Smooth muscle cell (in vitro differentiated cells): ENCODE measurements around the gene FRMD4A. TPM values are rescaled to one million over a fixed set of nuclear protein-coding genes. Genes with fewer than 3 reads are reported as not detected.

ENCODE experiments used
- DNase-seq: peaks from one replicate; lab custom pipeline; 2025; ENCODE audit not compliant: unreplicated experiment; lab: John Stamatoyannopoulos, UW
- H2AFZ ChIP-seq: fragments of 200-600 bp; sonication (generic); 2 replicates; pipeline ENCODE4 v1.6.0; 2016; ENCODE audit warnings: antibody characterized with exemption, low read depth, mild to moderate bottlenecking
- H3F3A ChIP-seq: fragments of 200-600 bp; sonication (generic); 2 replicates; pipeline ENCODE4 v1.6.0; 2017; ENCODE audit warnings: antibody characterized with exemption, low read depth
- H3K27ac ChIP-seq: fragments of 200-600 bp; sonication (generic); 2 replicates; pipeline ENCODE4 v1.5.1; 2016; ENCODE audit warnings: low read depth, mild to moderate bottlenecking
- H3K27me3 ChIP-seq: fragments of 200-600 bp; sonication (generic); 2 replicates; pipeline ENCODE4 v1.6.1; 2016; ENCODE audit warnings: low read depth, mild to moderate bottlenecking
- H3K36me3 ChIP-seq: fragments of 200-600 bp; sonication (generic); 2 replicates; pipeline ENCODE4 v1.5.1; 2016; ENCODE audit warnings: low read depth
- H3K4me1 ChIP-seq: fragments of 200-600 bp; sonication (generic); 2 replicates; pipeline ENCODE4 v1.5.1; 2016; ENCODE audit warnings: low read depth
- H3K4me2 ChIP-seq: fragments of 200-600 bp; sonication (generic); 2 replicates; pipeline ENCODE4 v1.6.0; 2016; ENCODE audit warnings: mild to moderate bottlenecking
- H3K4me3 ChIP-seq: fragments of 200-600 bp; sonication (generic); 2 replicates; pipeline ENCODE4 v1.5.1; 2016; ENCODE audit warnings: mild to moderate bottlenecking
- H3K79me2 ChIP-seq: fragments of 200-600 bp; sonication (generic); 2 replicates; pipeline ENCODE4 v1.6.0; 2016; ENCODE audit warnings: low read depth, mild to moderate bottlenecking
- H3K9ac ChIP-seq: fragments of 200-600 bp; sonication (generic); 2 replicates; pipeline ENCODE4 v1.6.0; 2016; ENCODE audit warnings: low read depth
- H3K9me3 ChIP-seq: fragments of 200-600 bp; sonication (generic); replicated peaks from 2 replicates; pipeline ENCODE4 v1.5.1; 2016; ENCODE audit warnings: low read depth
- H4K20me1 ChIP-seq: fragments of 200-600 bp; sonication (generic); 2 replicates; pipeline ENCODE4 v1.6.0; 2016; ENCODE audit warnings: low read depth
- WGBS: methylation state at CpG from one replicate; pipeline ENCODE4 v1.1.7; 2016; ENCODE audit warnings: low lambda C conversion rate; 5-methylcytosine and 5-hydroxymethylcytosine counted together
- polyA plus RNA-seq: library from polyadenylated mRNA; unstranded; fragments of >200 nt; fragmentation: Nextera tagmentation; extraction: Ambion mirVana; gene quantifications from 2 replicates; pipeline ENCODE4 v1.2.1, GENCODE V29; 2016
- total RNA-seq: library from RNA; depleted of rRNA; stranded (reverse); fragments of >200 nt; gene quantifications from 2 replicates; pipeline ENCODE4 v1.2.3, GENCODE V29; 2014
- TF ChIP-seq, protein P1 (sequence below): fragments of 200-600 bp; sonication (generic); IDR thresholded peaks from 2 replicates; pipeline ENCODE4 v1.5.1; 2017; ENCODE audit warnings: borderline replicate concordance, mild to moderate bottlenecking, antibody characterized with exemption; ENCODE audit not compliant: insufficient read depth, poor library complexity, severe bottlenecking

Gene FRMD4A
- total and polyA plus RNA-seq, 2 experiments from 2014 or later = 3.0 to 5.4 TPM

DNA sequence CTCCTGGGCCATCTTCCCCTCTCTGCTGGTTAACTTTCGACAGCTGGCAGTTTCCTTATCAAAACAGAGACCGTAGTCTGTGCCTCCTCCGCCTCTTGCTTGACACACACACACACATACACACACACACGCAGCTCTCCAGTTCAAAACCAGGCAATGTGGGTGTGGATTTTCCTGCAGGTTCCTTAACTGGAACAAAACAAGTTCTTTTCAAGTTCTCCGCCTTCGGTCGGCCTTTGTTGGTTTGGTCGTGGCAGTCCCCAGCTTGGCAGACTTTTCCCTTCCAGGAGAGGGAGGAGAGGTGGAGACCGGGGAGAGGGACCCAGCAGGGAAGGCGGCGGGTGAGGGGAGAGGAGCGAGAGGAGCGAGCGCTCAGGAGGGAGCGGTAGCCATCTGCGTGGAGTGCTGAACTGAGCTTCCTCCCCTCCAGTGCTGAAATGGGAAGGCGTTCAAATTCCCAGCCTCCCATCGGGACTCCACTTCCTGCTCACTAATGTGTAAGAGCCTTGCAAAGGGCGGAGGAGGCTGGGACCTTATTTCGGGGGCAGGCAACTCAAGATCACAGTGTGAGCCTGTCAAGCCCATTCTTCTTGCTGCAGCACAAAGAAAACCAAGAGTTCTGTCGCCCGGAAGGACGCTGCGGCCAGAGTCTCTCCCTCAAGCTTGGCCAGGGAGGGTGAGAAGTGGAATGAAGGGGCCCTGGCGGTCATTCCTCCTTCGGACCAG lies 623.4 kb downstream of the FRMD4A start:
- Histone ChIP-seq H3K4me2 (peak overlapping the region; percentile 100), H3K79me2 (no peaks in the 10 kb centered on the region)

DNA sequence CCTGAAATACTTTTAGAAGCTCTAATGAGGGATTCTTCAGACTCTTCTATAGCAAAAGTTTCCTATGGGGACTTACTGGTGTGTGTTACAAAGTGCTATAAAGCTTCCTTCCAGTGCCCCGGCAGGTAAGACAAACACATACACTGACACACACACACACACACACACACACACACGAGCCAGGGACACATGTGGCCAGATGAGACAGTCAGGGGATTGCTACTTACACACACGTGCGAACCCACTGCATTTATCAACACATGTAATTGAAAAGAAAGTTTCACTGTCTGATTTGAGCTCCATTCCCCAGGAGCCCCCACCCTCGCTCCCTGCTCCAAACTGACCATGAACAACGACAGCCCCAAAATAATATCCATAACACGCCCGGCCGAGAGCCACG lies 624.1 kb downstream of the FRMD4A start:
- H3K9me3 ChIP-seq = no peaks in the 10 kb centered on the region
- DNase-seq = no peak
- peak overlapping the region; percentile 96 for H2AFZ ChIP-seq
- no peak overlapping the region for H3K27ac ChIP-seq
- H3F3A ChIP-seq = peaks cover 17% of the 10 kb centered on the region
- TF ChIP-seq, protein P1, sequence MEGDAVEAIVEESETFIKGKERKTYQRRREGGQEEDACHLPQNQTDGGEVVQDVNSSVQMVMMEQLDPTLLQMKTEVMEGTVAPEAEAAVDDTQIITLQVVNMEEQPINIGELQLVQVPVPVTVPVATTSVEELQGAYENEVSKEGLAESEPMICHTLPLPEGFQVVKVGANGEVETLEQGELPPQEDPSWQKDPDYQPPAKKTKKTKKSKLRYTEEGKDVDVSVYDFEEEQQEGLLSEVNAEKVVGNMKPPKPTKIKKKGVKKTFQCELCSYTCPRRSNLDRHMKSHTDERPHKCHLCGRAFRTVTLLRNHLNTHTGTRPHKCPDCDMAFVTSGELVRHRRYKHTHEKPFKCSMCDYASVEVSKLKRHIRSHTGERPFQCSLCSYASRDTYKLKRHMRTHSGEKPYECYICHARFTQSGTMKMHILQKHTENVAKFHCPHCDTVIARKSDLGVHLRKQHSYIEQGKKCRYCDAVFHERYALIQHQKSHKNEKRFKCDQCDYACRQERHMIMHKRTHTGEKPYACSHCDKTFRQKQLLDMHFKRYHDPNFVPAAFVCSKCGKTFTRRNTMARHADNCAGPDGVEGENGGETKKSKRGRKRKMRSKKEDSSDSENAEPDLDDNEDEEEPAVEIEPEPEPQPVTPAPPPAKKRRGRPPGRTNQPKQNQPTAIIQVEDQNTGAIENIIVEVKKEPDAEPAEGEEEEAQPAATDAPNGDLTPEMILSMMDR = no peak
- H3K4me1 ChIP-seq = peaks cover 37% of the 10 kb centered on the region
- H3K27me3 ChIP-seq = no peaks in the 10 kb centered on the region
- H3K36me3 ChIP-seq = no peaks in the 10 kb centered on the region
- H3K79me2 ChIP-seq = no peaks in the 10 kb centered on the region
- H4K20me1 ChIP-seq = no peaks in the 10 kb centered on the region
- peak overlapping the region; percentile 100 for H3K4me2 ChIP-seq
- WGBS = 61% methylated on average over 10 of the region's 10 CpGs
- no peak overlapping the region for H3K9ac ChIP-seq
- H3K4me3 ChIP-seq = peak overlapping the region; percentile 76

More for the DNA sequence above, 623.4 kb downstream of the FRMD4A start:
- peak overlapping the region; percentile 96 for H2AFZ ChIP-seq
- no peaks in the 10 kb centered on the region for H3K9me3 ChIP-seq
- H3K4me3 ChIP-seq = peak overlapping the region; percentile 76
- H3K27ac ChIP-seq = peak overlapping the region; percentile 71
- peaks cover 17% of the 10 kb centered on the region for H3F3A ChIP-seq
- 2% methylated on average over 19 of the region's 26 CpGs for whole genome bisulfite sequencing
- no peaks in the 10 kb centered on the region for H3K36me3 ChIP-seq
- TF ChIP-seq, protein P1 = no peak
- H3K4me1 ChIP-seq = peaks cover 41% of the 10 kb centered on the region
- peak; percentile 20 for DNase-seq
- H3K27me3 ChIP-seq = no peaks in the 10 kb centered on the region
- no peaks in the 10 kb centered on the region for H4K20me1 ChIP-seq
- peak overlapping the region; percentile 57 for H3K9ac ChIP-seq

DNA sequence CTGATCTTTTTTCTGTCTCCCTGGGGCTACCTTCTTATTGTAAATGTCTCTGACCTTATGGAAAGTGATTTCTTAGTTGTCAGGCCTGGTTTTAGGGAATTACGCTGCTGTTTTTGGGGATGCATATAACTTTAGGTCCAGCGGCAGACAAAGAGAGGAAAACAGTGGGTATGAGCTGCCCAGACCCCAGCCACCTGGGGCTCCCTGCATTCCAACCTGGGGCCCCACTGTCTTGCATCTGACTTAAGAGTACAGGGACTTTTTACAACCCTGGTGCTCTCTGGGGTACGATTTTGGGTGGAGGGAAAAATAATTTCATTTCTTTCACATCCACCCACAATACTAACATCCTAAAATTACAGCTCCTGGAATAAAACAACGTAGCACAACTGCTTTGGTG lies 624.5 kb downstream of the FRMD4A start:
- peak overlapping the region; percentile 96 for H2AFZ ChIP-seq
- H3F3A ChIP-seq = peaks cover 17% of the 10 kb centered on the region
- 72% methylated on average over 4 of the region's 4 CpGs for WGBS
- H3K4me1 ChIP-seq = peaks cover 37% of the 10 kb centered on the region
- no peaks in the 10 kb centered on the region for H3K79me2 ChIP-seq
- no peak for DNase-seq
- H3K4me2 ChIP-seq = peak overlapping the region; percentile 100
- no peak overlapping the region for H3K9ac ChIP-seq
- no peaks in the 10 kb centered on the region for H3K9me3 ChIP-seq
- TF ChIP-seq, protein P1 = no peak
- H3K4me3 ChIP-seq = peak overlapping the region; percentile 76
- no peaks in the 10 kb centered on the region for H4K20me1 ChIP-seq
- H3K27ac ChIP-seq = no peak overlapping the region
- H3K36me3 ChIP-seq = no peaks in the 10 kb centered on the region
- H3K27me3 ChIP-seq = no peaks in the 10 kb centered on the region
